H1 (cell line): ENCODE measurements around the gene IFTAP. TPM values are rescaled to one million over a fixed set of nuclear protein-coding genes. Genes with fewer than 3 reads are reported as not detected.

Source experiments
- CTCF ChIA-PET: fragments of 300-600 bp; sonication (Branson Sonifier 250); formaldehyde crosslinking; loops from one replicate; lab custom pipeline; 2021; ENCODE audit not compliant: partially characterized antibody; lab: Charles Lee
- POLR2A ChIA-PET: fragments of 300-600 bp; sonication (Branson Sonifier 250); formaldehyde crosslinking; loops from one replicate; lab custom pipeline; 2021; ENCODE audit warnings: inconsistent platforms; ENCODE audit not compliant: partially characterized antibody; lab: Charles Lee
- DNase-seq, 2 experiments: peaks; one replicate each; pipeline versions ENCODE4 v3.0.0 to v3.0.0-alpha.2; 2010 to 2022; ENCODE audit warnings: low spot score in 2 of 2, low read depth in 1 of 2, mixed read lengths in 1 of 2
- FAIRE-seq: peaks from 2 replicates; lab custom pipeline; 2011; peaks lifted over from hg19 to GRCh38; lab: Jason Lieb, UNC
- H2AFZ ChIP-seq: 2 replicates; pipeline ENCODE4 v1.8.1; 2012; ENCODE audit warnings: low read length, inconsistent platforms
- H2AK5ac ChIP-seq: 2 replicates; pipeline ENCODE4 v1.6.1; 2013; ENCODE audit warnings: low read depth, low read length
- H2BK120ac ChIP-seq: replicated peaks from 2 replicates; pipeline ENCODE3; 2013; ENCODE audit warnings: low read depth, low read length, inconsistent platforms
- H2BK12ac ChIP-seq: 2 replicates; pipeline ENCODE4 v1.6.1; 2013; ENCODE audit warnings: low read depth, low read length
- H2BK15ac ChIP-seq: 2 replicates; pipeline ENCODE4 v1.6.1; 2013; ENCODE audit warnings: low read length
- H2BK20ac ChIP-seq: 2 replicates; pipeline ENCODE4 v1.6.1; 2013; ENCODE audit warnings: low read length
- H2BK5ac ChIP-seq: 2 replicates; pipeline ENCODE4 v1.6.1; 2013; ENCODE audit warnings: low read depth, low read length
- H3K14ac ChIP-seq: 2 replicates; pipeline ENCODE4 v1.6.1; 2013; ENCODE audit warnings: inconsistent platforms; ENCODE audit not compliant: insufficient read length
- H3K18ac ChIP-seq: 2 replicates; pipeline ENCODE4 v1.6.1; 2013; ENCODE audit warnings: low read length; ENCODE audit errors: extremely low read depth
- H3K23ac ChIP-seq: 2 replicates; pipeline ENCODE4 v1.6.1; 2013; ENCODE audit warnings: inconsistent platforms; ENCODE audit not compliant: insufficient read length
- H3K23me2 ChIP-seq: 2 replicates; pipeline ENCODE4 v1.6.1; 2013; ENCODE audit warnings: low read depth, low read length
- H3K27ac ChIP-seq: 2 replicates; pipeline ENCODE4 v1.6.1; 2011; ENCODE audit warnings: low read depth, low read length, inconsistent platforms
- H3K27me3 ChIP-seq, 4 experiments: replicated peaks in 1 of 4; 1 replicate in 1 of 4; 2 replicates in 3 of 4; pipeline versions ENCODE4 v1.6.1 to v1.8.1; 2011 to 2013; ENCODE audit warnings: low read length in 3 of 4, mild to moderate bottlenecking in 3 of 4, inconsistent platforms in 2 of 4, mixed read lengths in 2 of 4, moderate library complexity in 1 of 4; ENCODE audit not compliant: control insufficient read depth in 3 of 4, insufficient read depth in 3 of 4; ENCODE audit errors: extremely low read depth in 1 of 4
- H3K36me3 ChIP-seq, 4 experiments: 2 replicates each; pipeline versions ENCODE4 v1.6.1 to v1.8.1; 2011 to 2013; ENCODE audit warnings: mild to moderate bottlenecking in 4 of 4, low read length in 3 of 4, moderate library complexity in 2 of 4, control low read depth in 1 of 4, inconsistent platforms in 1 of 4; ENCODE audit not compliant: insufficient read depth in 4 of 4, control insufficient read depth in 2 of 4
- H3K4ac ChIP-seq: replicated peaks from 2 replicates; pipeline ENCODE3; 2013; ENCODE audit warnings: low read length, low read depth, mixed read lengths, inconsistent platforms; ENCODE audit not compliant: insufficient read length
- H3K4me1 ChIP-seq, 4 experiments: replicated peaks in 1 of 4; 1 replicate in 1 of 4; 2 replicates in 3 of 4; pipeline versions ENCODE4 v1.6.1 to v1.8.1; 2011 to 2013; ENCODE audit warnings: low read length in 3 of 4, inconsistent platforms in 2 of 4, mixed read lengths in 1 of 4; ENCODE audit not compliant: insufficient read depth in 4 of 4, control insufficient read depth in 3 of 4
- H3K4me2 ChIP-seq, 2 experiments: 2 replicates each; pipeline versions ENCODE4 v1.6.1 to v1.8.1; 2011 to 2013; ENCODE audit warnings: low read depth in 2 of 2, low read length in 2 of 2, control low read depth in 1 of 2, inconsistent platforms in 1 of 2, mild to moderate bottlenecking in 1 of 2; ENCODE audit not compliant: insufficient read depth in 1 of 2
- H3K4me3 ChIP-seq, 4 experiments: fragments of 200-600, 300-600 bp in 1 of 4; sonication (generic), shearing (Covaris generic), sonication (Bioruptor Twin) in 1 of 4; 2 replicates each; pipeline versions ENCODE4 v1.5.1 to v1.8.1; 2011 to 2016; ENCODE audit warnings: low read length in 4 of 4, low read depth in 3 of 4, control low read depth in 2 of 4, inconsistent platforms in 2 of 4, mild to moderate bottlenecking in 2 of 4, mixed read lengths in 1 of 4, moderate library complexity in 1 of 4; ENCODE audit not compliant: insufficient read depth in 2 of 4; ENCODE audit errors: extremely low read depth in 1 of 4
- H3K56ac ChIP-seq: replicated peaks from 2 replicates; pipeline ENCODE3; 2013; ENCODE audit warnings: low read depth, mild to moderate bottlenecking, mixed read lengths, low read length, inconsistent platforms; ENCODE audit not compliant: insufficient read length
- H3K79me1 ChIP-seq: 2 replicates; pipeline ENCODE4 v1.6.1; 2013; ENCODE audit warnings: low read depth, low read length, control low read depth
- H3K79me2 ChIP-seq, 2 experiments: 2 replicates each; pipeline versions ENCODE4 v1.6.1 to v1.8.1; 2012 to 2013; ENCODE audit warnings: low read length in 2 of 2, mild to moderate bottlenecking in 2 of 2, inconsistent platforms in 1 of 2; ENCODE audit not compliant: insufficient read depth in 2 of 2, control insufficient read depth in 1 of 2
- H3K9ac ChIP-seq, 4 experiments: replicated peaks in 1 of 4; 1 replicate in 1 of 4; 2 replicates in 3 of 4; pipeline versions ENCODE4 v1.6.1 to v1.8.1; 2011 to 2013; ENCODE audit warnings: low read depth in 3 of 4, low read length in 3 of 4, control low read depth in 2 of 4, mild to moderate bottlenecking in 2 of 4, moderate library complexity in 2 of 4, inconsistent platforms in 1 of 4; ENCODE audit errors: extremely low read depth in 1 of 4
- H3K9me3 ChIP-seq, 2 experiments: 2 replicates each; pipeline versions ENCODE4 v1.6.1 to v1.8.1; 2012 to 2013; ENCODE audit warnings: mild to moderate bottlenecking in 2 of 2, moderate library complexity in 2 of 2, control low read depth in 1 of 2, inconsistent platforms in 1 of 2, low read depth in 1 of 2, low read length in 1 of 2, mixed read lengths in 1 of 2; ENCODE audit not compliant: insufficient read depth in 2 of 2
- H4K20me1 ChIP-seq, 2 experiments: replicated peaks in 1 of 2; 2 replicates each; pipeline versions ENCODE3 to v1.8.1; 2011 to 2013; ENCODE audit warnings: inconsistent platforms in 2 of 2, low read length in 2 of 2, mild to moderate bottlenecking in 1 of 2; ENCODE audit not compliant: insufficient read depth in 2 of 2, control insufficient read depth in 1 of 2
- H4K5ac ChIP-seq: 2 replicates; pipeline ENCODE4 v1.6.1; 2013; ENCODE audit warnings: low read length, low read depth, mixed read lengths, inconsistent platforms; ENCODE audit not compliant: insufficient read length
- H4K8ac ChIP-seq: 2 replicates; pipeline ENCODE4 v1.8.0; 2013; ENCODE audit warnings: mild to moderate bottlenecking, moderate library complexity, low read length, inconsistent platforms; ENCODE audit not compliant: insufficient read depth; ENCODE audit errors: extremely low read depth
- H4K91ac ChIP-seq: replicated peaks from 2 replicates; pipeline ENCODE3; 2013; ENCODE audit warnings: low read length, mixed read lengths, inconsistent platforms; ENCODE audit not compliant: insufficient read length
- CTCF ChIP-seq, 3 experiments: IDR thresholded peaks; 1 replicate in 2 of 3; 2 replicates in 1 of 3; pipeline versions ENCODE4 v1.5.1 to v1.6.1; 2011; ENCODE audit warnings: low read length in 3 of 3, mild to moderate bottlenecking in 3 of 3, inconsistent platforms in 2 of 3, low read depth in 1 of 3, moderate library complexity in 1 of 3; ENCODE audit not compliant: insufficient read depth in 1 of 3; ENCODE audit errors: control extremely low read depth in 1 of 3
- NANOG ChIP-seq: IDR thresholded peaks from 2 replicates; pipeline ENCODE4 v1.6.1; 2011; ENCODE audit warnings: low read length, low read depth, mild to moderate bottlenecking, inconsistent platforms; ENCODE audit not compliant: insufficient read depth, poor library complexity, severe bottlenecking
- RAD21 ChIP-seq, 2 experiments: IDR thresholded peaks in 1 of 2; conservative IDR thresholded peaks in 1 of 2; 2 replicates each; pipeline ENCODE4 v1.6.1; 2011; ENCODE audit warnings: low read depth in 2 of 2, low read length in 2 of 2, improper control_type of control experiment in 1 of 2, inconsistent platforms in 1 of 2, mild to moderate bottlenecking in 1 of 2, moderate library complexity in 1 of 2
- WGBS, 2 experiments: shearing (Covaris generic) in 1 of 2; methylation state at CpG; one replicate each; pipeline versions ENCODE4 v1.1.6 to v1.1.7; 2013 to 2015; ENCODE audit warnings: low lambda C conversion rate in 2 of 2, mixed read lengths in 2 of 2, inconsistent platforms in 1 of 2, low coverage in 1 of 2, missing lambda C conversion rate in 1 of 2; ENCODE audit not compliant: insufficient replicate concordance in 2 of 2, insufficient coverage in 1 of 2, insufficient read length in 1 of 2; ENCODE audit errors: extremely low coverage in 1 of 2, missing lambda C conversion rate in 1 of 2; 5-methylcytosine and 5-hydroxymethylcytosine counted together
- polyA plus RNA-seq, 7 experiments: library from polyadenylated mRNA; depleted of rRNA in 3 of 7; stranded (reverse) in 5 of 7; unstranded in 2 of 7; fragments of >200 nt in 5 of 7; fragments of 200-250 nt in 2 of 7; gene quantifications; 1 replicate in 5 of 7; 2 replicates in 1 of 7; 4 replicates in 1 of 7; pipeline versions ENCODE4 v1.2.1 to v1.2.3, GENCODE V29; 2011 to 2013; ENCODE audit warnings: missing spikeins in 2 of 7, mixed read lengths in 2 of 7
- total RNA-seq: library from RNA; stranded (reverse); fragmentation: NEBNext Ultra II Directional; extraction: Animal tissue kit (Norgen Biotek cat#: 25700); gene quantifications from 2 replicates; pipeline ENCODE4 v1.2.1, GENCODE V29; 2021

Gene IFTAP
- total and polyA plus RNA-seq, 2 of the 8 experiments (the other 6 are each of a cell fraction or from before 2014, with no cell fraction given): 21.2 to 23.9 TPM

DNA sequence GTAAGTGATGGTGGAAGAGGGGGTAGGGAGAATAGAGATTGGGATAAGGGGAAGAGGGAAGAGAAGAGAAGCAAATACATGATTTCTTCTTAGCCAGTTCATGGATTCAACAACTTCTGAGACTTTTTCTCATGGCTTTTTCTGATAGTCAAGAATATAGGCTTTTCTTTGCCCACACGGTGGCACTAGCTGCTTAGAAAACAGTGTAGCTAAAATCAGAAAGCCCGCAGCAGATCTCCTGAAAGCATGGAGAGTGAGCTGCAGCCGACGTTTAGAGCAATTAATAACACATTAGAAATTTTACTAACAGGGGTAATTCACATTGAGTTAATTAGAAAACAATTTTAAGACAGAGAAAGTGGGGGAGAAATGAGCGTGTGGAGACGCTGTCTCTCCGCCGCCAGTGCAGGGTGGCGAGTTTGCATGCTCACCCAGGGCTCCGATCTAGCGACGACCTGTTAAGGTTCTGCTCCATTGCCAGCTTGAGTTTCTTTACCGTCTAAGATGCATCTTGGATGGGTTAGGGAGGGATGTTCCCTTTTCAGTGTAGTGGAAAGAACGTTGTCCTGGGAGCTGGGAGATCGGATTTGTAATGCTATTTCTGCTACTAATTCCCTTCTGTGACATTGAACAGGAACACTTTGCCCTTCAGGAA is 29.8 kb upstream of the IFTAP start:
- Histone ChIP-seq H4K8ac (no peak overlapping the region), H3K23me2 (no peaks in the 10 kb centered on the region), H3K4me1 (no peaks in the 10 kb centered on the region), H3K79me2 (no peaks in the 10 kb centered on the region), H2AK5ac (no peak overlapping the region), H3K4me3 (peak overlapping the region in 3 of 4 experiments; percentile 7 to 50 (median 20); a peak in 4 of 8 replicates), H2BK20ac (no peak overlapping the region), H3K56ac (no peak overlapping the region), H2BK5ac (no peak overlapping the region), H2AFZ (peak overlapping the region; percentile 72), H3K23ac (no peak overlapping the region), H2BK12ac (no peak overlapping the region), H3K9ac (no peak overlapping the region), H3K4ac (no peak overlapping the region), H3K9me3 (peaks cover 0 to 3% of the 10 kb centered on the region in 2 experiments; a peak in 1 of 4 replicates), H3K27ac (no peak overlapping the region), H4K5ac (no peak overlapping the region), H4K20me1 (peaks cover 0 to 2% of the 10 kb centered on the region in 2 experiments), H4K91ac (no peak overlapping the region), H3K4me2 (peak overlapping the region; percentile 9 to 48; a peak in 3 of 4 replicates), H3K18ac (no peak overlapping the region), H2BK120ac (no peak overlapping the region), H3K36me3 (no peaks in the 10 kb centered on the region), H3K14ac (no peak overlapping the region), H2BK15ac (no peak overlapping the region), H3K27me3 (no peaks in the 10 kb centered on the region), H3K79me1 (no peaks in the 10 kb centered on the region)
- WGBS, 2 experiments: 41% methylated on average over 15 of the region's 15 CpGs; no CpG with 5 or more reads in 1 of the 2 experiments
- DNase-seq (peak in 1 of 2 experiments; percentile 53), FAIRE-seq (peak; percentile 79)
- POLR2A ChIA-PET: interaction anchor here (0.9 to 1.5 kb wide), 2 partner anchors 9 to 29 kb away, joined by 3 read pairs; partner anchors contain the start of gene IFTAP
- TF ChIP-seq NANOG (no peak), RAD21 (IDR thresholded peaks at IDR 0.05 in 1 of 2, conservative IDR thresholded peaks at IDR 0.05 in 1 of 2; ENCODE audit: low read depth in 2 of 2, low read length in 2 of 2) (peak; percentile 85 to 89), CTCF (IDR thresholded peaks at IDR 0.05; ENCODE audit: control extremely low read depth in 1 of 3, insufficient read depth in 1 of 3, low read depth in 1 of 3, low read length in 3 of 3) (peak in 2 of 3 experiments; percentile 57 to 83; a peak in 3 of 4 replicates)
- CTCF ChIA-PET: interaction anchor here (0.8 to 8.1 kb wide), 48 partner anchors 11 to 380 kb away, joined by 3 to 155 read pairs (median 4); no protein-coding TSS in a partner anchor
